ENCODE results near the gene ERVH48-1.
A peak's percentile ranks its signal among the peaks of the same experiment; 100 is the strongest.
"Not testable (repeated sequence)": the region's sequence is repeated elsewhere in the genome, so short reads cannot be mapped to it uniquely, and the experiment has no call there.

Gene ERVH48-1

GRCh38 chr21:42925114-42925926 lies at the start of gene ERVH48-1:
TSS of gene ERVH48-1 (minus strand) at chr21:42925630. CDS start at chr21:42919006, 6,624 bp downstream.
- DNase-seq: no peak

- DNase-seq: peak; percentile 99
Measured at GRCh38 chr21:42973991-42974831, 48.8 kb upstream of the ERVH48-1 start, which contains the start of gene PKNOX1. TSS of gene PKNOX1 (plus strand) at chr21:42974562. CDS start at chr21:43004382, 29,820 bp downstream.

GRCh38 chr21:42973309-42973990 lies 48.0 kb upstream of the ERVH48-1 start:
- DNase-seq: no peak

GRCh38 chr21:42971897-42972275 lies 46.5 kb upstream of the ERVH48-1 start:
- DNase-seq: no peak

GRCh38 chr21:42970946-42971653 lies 45.7 kb upstream of the ERVH48-1 start:
- DNase-seq: no peak

GRCh38 chr21:42969193-42969600 lies 43.8 kb upstream of the ERVH48-1 start:
- DNase-seq: no peak

GRCh38 chr21:42967616-42968015 lies 42.2 kb upstream of the ERVH48-1 start:
- DNase-seq: not testable (repeated sequence)

- DNase-seq: no peak
Measured at GRCh38 chr21:42965211-42965560, 39.8 kb upstream of the ERVH48-1 start.

- no peak for DNase-seq
Measured at GRCh38 chr21:42964546-42965210, 39.2 kb upstream of the ERVH48-1 start.

GRCh38 chr21:42964086-42964485 lies 38.7 kb upstream of the ERVH48-1 start:
- no peak for DNase-seq

- no peak for DNase-seq
Measured at GRCh38 chr21:42962380-42963007, 37.1 kb upstream of the ERVH48-1 start.

GRCh38 chr21:42959728-42960127 lies 34.3 kb upstream of the ERVH48-1 start:
- DNase-seq: no peak

- DNase-seq: not testable (repeated sequence)
Measured at GRCh38 chr21:42958122-42958521, 32.7 kb upstream of the ERVH48-1 start.

GRCh38 chr21:42956824-42957630 lies 31.6 kb upstream of the ERVH48-1 start:
- DNase-seq: no peak

GRCh38 chr21:42951193-42951592 lies 25.8 kb upstream of the ERVH48-1 start:
- not testable (repeated sequence) for DNase-seq

- DNase-seq: not testable (repeated sequence)
Measured at GRCh38 chr21:42949094-42949755, 23.8 kb upstream of the ERVH48-1 start.

- DNase-seq: no peak
Measured at GRCh38 chr21:42942244-42942643, 16.8 kb upstream of the ERVH48-1 start.

GRCh38 chr21:42941696-42942085 lies 16.3 kb upstream of the ERVH48-1 start:
- DNase-seq: no peak

GRCh38 chr21:42939582-42940413 lies 14.4 kb upstream of the ERVH48-1 start:
- no peak for DNase-seq

Data from NCI-H2171 (cell line).